ENCODE measurements around the gene CD3G. TPM values are rescaled to one million over a fixed set of nuclear protein-coding genes. Genes with fewer than 3 reads are reported as not detected.
A peak's percentile ranks its signal among the peaks of the same experiment; 100 is the strongest.

CD3G gene
- total and polyA plus RNA-seq, 9 of the 15 experiments (the other 6 are each of a cell fraction or from before 2014, with no cell fraction given) = 0.30 to 1.7 (median 0.47) TPM

DNA sequence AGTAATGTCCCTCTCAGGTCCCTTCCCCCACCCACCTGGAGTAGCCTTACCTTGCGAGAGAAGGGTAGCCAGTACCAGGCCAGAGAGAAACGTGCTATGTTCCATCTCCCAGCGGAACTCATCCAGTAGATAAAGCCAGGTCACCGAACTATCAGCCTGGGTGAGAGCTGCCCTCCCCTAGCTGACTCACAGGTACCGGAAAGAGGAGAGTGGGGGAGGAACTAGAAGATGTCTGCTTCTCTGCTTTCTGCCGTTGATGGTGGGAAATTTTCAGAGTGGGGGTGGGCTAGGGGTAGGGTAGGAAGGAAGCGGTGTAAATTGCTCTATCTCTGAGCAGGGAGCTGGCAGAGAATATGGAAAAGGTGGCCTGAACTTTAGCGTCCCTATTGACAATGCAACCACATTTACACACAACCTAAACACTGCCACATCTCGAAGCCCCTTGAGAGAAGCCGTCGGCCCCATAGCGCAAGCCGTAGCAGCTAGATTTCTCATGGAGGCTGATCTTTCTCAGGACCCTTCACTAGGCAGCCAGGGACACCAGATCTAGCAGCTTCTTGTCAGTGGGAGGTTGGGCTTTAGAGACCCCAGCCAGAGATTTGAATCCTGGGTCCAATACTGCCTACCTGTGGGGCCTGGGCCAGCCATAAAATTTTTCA, 1.5 kb upstream of the CD3G start, which contains the start of gene CD3D (continued):
- TF ChIP-seq, protein P1, sequence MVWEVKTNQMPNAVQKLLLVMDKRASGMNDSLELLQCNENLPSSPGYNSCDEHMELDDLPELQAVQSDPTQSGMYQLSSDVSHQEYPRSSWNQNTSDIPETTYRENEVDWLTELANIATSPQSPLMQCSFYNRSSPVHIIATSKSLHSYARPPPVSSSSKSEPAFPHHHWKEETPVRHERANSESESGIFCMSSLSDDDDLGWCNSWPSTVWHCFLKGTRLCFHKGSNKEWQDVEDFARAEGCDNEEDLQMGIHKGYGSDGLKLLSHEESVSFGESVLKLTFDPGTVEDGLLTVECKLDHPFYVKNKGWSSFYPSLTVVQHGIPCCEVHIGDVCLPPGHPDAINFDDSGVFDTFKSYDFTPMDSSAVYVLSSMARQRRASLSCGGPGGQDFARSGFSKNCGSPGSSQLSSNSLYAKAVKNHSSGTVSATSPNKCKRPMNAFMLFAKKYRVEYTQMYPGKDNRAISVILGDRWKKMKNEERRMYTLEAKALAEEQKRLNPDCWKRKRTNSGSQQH (CRISPR knock-in tag; IDR thresholded peaks at IDR 0.05) = peak; percentile 43; the same call in 1 of the 2 replicates
- TF ChIP-seq ARNT (IDR thresholded peaks at IDR 0.05) (0 out of 4 replicates have a peak, but pooled peaks of 1 of the 2 experiments have one; percentile 25), SMARCA4 (IDR thresholded peaks at IDR 0.05) (peak; percentile 85), RNF2 (IDR thresholded peaks at IDR 0.05) (peak; percentile 84; the same call in 1 of the 2 replicates), ZNF23 (CRISPR knock-in tag; IDR thresholded peaks at IDR 0.05) (no peak), ZNF124 (CRISPR knock-in tag; IDR thresholded peaks at IDR 0.05) (no peak), GTF2A2 (tag; IDR thresholded peaks at IDR 0.05) (no peak), HMBOX1 (IDR thresholded peaks at IDR 0.05) (peak; percentile 67; the same call in 1 of the 2 replicates), ZNF592 (IDR thresholded peaks at IDR 0.05) (peak; percentile 68; the same call in 1 of the 2 replicates), EP400 (IDR thresholded peaks at IDR 0.05) (peak; percentile 36; the same call in 1 of the 2 replicates), KLF16 (IDR thresholded peaks at IDR 0.05) (no peak), ATF3 (IDR thresholded peaks at IDR 0.05) (peak; percentile 82), ATF3 (CRISPR knock-in tag; conservative IDR thresholded peaks at IDR 0.05) (no peak), RAD21 (CRISPR knock-in tag; conservative IDR thresholded peaks at IDR 0.05 in 1 of 2, IDR thresholded peaks at IDR 0.05 in 1 of 2) (peak in 1 of 2 experiments; percentile 22; a peak in 1 of 4 replicates), NR2C1 (IDR thresholded peaks at IDR 0.05) (peak; percentile 26; the same call in 1 of the 2 replicates), NR2C1 (tag; IDR thresholded peaks at IDR 0.05) (0 out of 2 replicates have a peak, but pooled peaks have one; percentile 14), FOSL1 (tag; conservative IDR thresholded peaks at IDR 0.05) (peak; percentile 85), KDM1A (IDR thresholded peaks at IDR 0.05) (peak; percentile 54 to 65), ZBTB7A (IDR thresholded peaks at IDR 0.05; ENCODE audit: borderline replicate concordance, control insufficient read depth, low read depth, low read length) (peak; percentile 48; the same call in 1 of the 2 replicates)
- TF ChIP-seq, protein P2, sequence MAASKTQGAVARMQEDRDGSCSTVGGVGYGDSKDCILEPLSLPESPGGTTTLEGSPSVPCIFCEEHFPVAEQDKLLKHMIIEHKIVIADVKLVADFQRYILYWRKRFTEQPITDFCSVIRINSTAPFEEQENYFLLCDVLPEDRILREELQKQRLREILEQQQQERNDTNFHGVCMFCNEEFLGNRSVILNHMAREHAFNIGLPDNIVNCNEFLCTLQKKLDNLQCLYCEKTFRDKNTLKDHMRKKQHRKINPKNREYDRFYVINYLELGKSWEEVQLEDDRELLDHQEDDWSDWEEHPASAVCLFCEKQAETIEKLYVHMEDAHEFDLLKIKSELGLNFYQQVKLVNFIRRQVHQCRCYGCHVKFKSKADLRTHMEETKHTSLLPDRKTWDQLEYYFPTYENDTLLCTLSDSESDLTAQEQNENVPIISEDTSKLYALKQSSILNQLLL (CRISPR knock-in tag; IDR thresholded peaks at IDR 0.05; ENCODE audit: borderline replicate concordance) = no peak
